ENCODE measurements around the gene SCO1. TPM values are rescaled to one million over a fixed set of nuclear protein-coding genes. Genes with fewer than 3 reads are reported as not detected.

The SCO1 gene
- polyA plus RNA-seq, 3 donors = 5.0 to 14.6 (median 11.6) TPM

- H3K27ac Mint-ChIP-seq = peak overlapping the region in 1 of 7 donors; percentile 7
- Histone ChIP-seq H3K79me2 (ENCODE audit: insufficient read depth, low read length) (no peaks in the 10 kb centered on the region), H3K4me2 (replicated peaks; ENCODE audit: extremely low read depth, low read length, poor library complexity, severe bottlenecking) (no peak overlapping the region), H2AFZ (ENCODE audit: insufficient read depth, low read depth, low read length, poor library complexity, severe bottlenecking) (no peak overlapping the region), H3K9ac (ENCODE audit: insufficient read depth, low read length, poor library complexity, severe bottlenecking) (no peak overlapping the region), H3K27ac (ENCODE audit: low read depth in 1 of 2, low read length in 2 of 2) (no peak overlapping the region), H3K4me3 (replicated peaks in 1 of 3; ENCODE audit: low read depth in 2 of 3, low read length in 3 of 3) (no peak overlapping the region), H3K4me1 (ENCODE audit: control insufficient read depth in 1 of 2, insufficient read depth in 2 of 2, low read length in 2 of 2) (peaks cover 0 to 6% of the 10 kb centered on the region in 2 donors), H4K20me1 (ENCODE audit: insufficient read depth, low read length) (no peaks in the 10 kb centered on the region), H3K36me3 (replicated peaks in 1 of 2; ENCODE audit: control insufficient read depth in 1 of 2, insufficient read depth in 2 of 2, low read length in 2 of 2) (no peaks in the 10 kb centered on the region), H3K27me3 (ENCODE audit: control insufficient read depth in 2 of 2, insufficient read depth in 2 of 2, low read length in 2 of 2) (no peaks in the 10 kb centered on the region), H3K9me3 (replicated peaks in 1 of 2; ENCODE audit: control insufficient read depth in 1 of 2, insufficient read depth in 1 of 2, low read length in 2 of 2) (no peaks in the 10 kb centered on the region)
- 66% methylated on average over 5 of the region's 9 CpGs for WGBS (ENCODE audit: insufficient coverage)
- TF ChIP-seq CTCF (IDR thresholded peaks at IDR 0.05) = no peak
- peaks cover 15% of the 10 kb centered on the region for H3K4me1 Mint-ChIP-seq
- H3K27me3 Mint-ChIP-seq (ENCODE audit: low read depth in 3 of 3) = peaks cover 1 to 2% (median 1%) of the 10 kb centered on the region in 3 donors
- intact Hi-C loops (cut with micrococcal nuclease) = no loop called here
- no peak overlapping the region for H3K4me3 Mint-ChIP-seq
- no peak for DNase-seq
- H3K9me3 Mint-ChIP-seq = peaks cover 0 to 1% (median 0%) of the 10 kb centered on the region in 7 donors
- peaks cover 0 to 3% of the 10 kb centered on the region in 2 donors for H3K36me3 Mint-ChIP-seq
These were observed 45.4 kb downstream of the SCO1 start for GRCh38 chr17:10651927-10652326.

GRCh38 chr17:10649602-10650001 lies 47.7 kb downstream of the SCO1 start:
- 93% methylated on average over 1 of the region's 5 CpGs for WGBS (ENCODE audit: insufficient coverage)
- H3K4me2 ChIP-seq (replicated peaks; ENCODE audit: extremely low read depth, low read length, poor library complexity, severe bottlenecking) = no peak overlapping the region
- peaks cover 15% of the 10 kb centered on the region for H3K4me1 Mint-ChIP-seq
- no peak overlapping the region for H3K4me3 Mint-ChIP-seq
- no peaks in the 10 kb centered on the region for H3K79me2 ChIP-seq (ENCODE audit: insufficient read depth, low read length)
- no peak for TF ChIP-seq CTCF (IDR thresholded peaks at IDR 0.05)
- peaks cover 1 to 2% (median 1%) of the 10 kb centered on the region in 3 donors for H3K27me3 Mint-ChIP-seq (ENCODE audit: low read depth in 3 of 3)
- H3K27ac ChIP-seq (ENCODE audit: low read depth in 1 of 2, low read length in 2 of 2) = no peak overlapping the region
- no peaks in the 10 kb centered on the region for H4K20me1 ChIP-seq (ENCODE audit: insufficient read depth, low read length)
- no peaks in the 10 kb centered on the region for H3K9me3 ChIP-seq (replicated peaks in 1 of 2; ENCODE audit: control insufficient read depth in 1 of 2, insufficient read depth in 1 of 2, low read length in 2 of 2)
- no peaks in the 10 kb centered on the region for H3K36me3 ChIP-seq (replicated peaks in 1 of 2; ENCODE audit: control insufficient read depth in 1 of 2, insufficient read depth in 2 of 2, low read length in 2 of 2)
- no peaks in the 10 kb centered on the region for H3K27me3 ChIP-seq (ENCODE audit: control insufficient read depth in 2 of 2, insufficient read depth in 2 of 2, low read length in 2 of 2)
- H3K4me1 ChIP-seq (ENCODE audit: control insufficient read depth in 1 of 2, insufficient read depth in 2 of 2, low read length in 2 of 2) = peaks cover 0 to 6% of the 10 kb centered on the region in 2 donors
- H2AFZ ChIP-seq (ENCODE audit: insufficient read depth, low read depth, low read length, poor library complexity, severe bottlenecking) = no peak overlapping the region
- peaks cover 0 to 1% (median 0%) of the 10 kb centered on the region in 7 donors for H3K9me3 Mint-ChIP-seq
- no peak overlapping the region for H3K27ac Mint-ChIP-seq
- intact Hi-C loops (cut with micrococcal nuclease) = loop anchor here (5.0 to 10.0 kb wide), 2 partner anchors 195 to 198 kb away; no protein-coding TSS in a partner anchor
- DNase-seq = no peak
- no peak overlapping the region for H3K9ac ChIP-seq (ENCODE audit: insufficient read depth, low read length, poor library complexity, severe bottlenecking)
- H3K36me3 Mint-ChIP-seq = peaks cover 3% of the 10 kb centered on the region in 2 donors
- H3K4me3 ChIP-seq (replicated peaks in 1 of 3; ENCODE audit: low read depth in 2 of 3, low read length in 3 of 3) = no peak overlapping the region
